Testis (tissue), 2 donors: Measurements from ENCODE around the gene DCST2.

ENCODE experiments used
- CTCF ChIP-seq, 3 experiments: fragments of 450-650 bp in 2 of 3; fragments of 200-600 bp in 1 of 3; sonication (generic) in 1 of 3; IDR thresholded peaks; one replicate each; pipeline ENCODE4 v1.5.1; 2016 to 2019; ENCODE audit warnings: antibody characterized with exemption in 3 of 3, mild to moderate bottlenecking in 2 of 3, moderate library complexity in 1 of 3
- POLR2A ChIP-seq: fragments of 450-650 bp; IDR thresholded peaks from one replicate; pipeline ENCODE4 v1.6.1; 2017; ENCODE audit warnings: antibody characterized with exemption, mild to moderate bottlenecking, moderate library complexity

- TF ChIP-seq CTCF (IDR thresholded peaks at IDR 0.05) (no peak), POLR2A (no peak)
Observed at GRCh38 chr1:155012026-155012546, 21.5 kb downstream of the DCST2 start.
